Parathyroid adenoma (tissue), 2 donors: ENCODE data around the gene GAD2.

Experiments
- H2AFZ ChIP-seq: fragments of 300-600 bp; sonication (generic); one replicate; pipeline ENCODE4 v1.7.0; 2017; ENCODE audit warnings: antibody characterized with exemption, mild to moderate bottlenecking
- H3K27ac ChIP-seq: fragments of 300-600 bp; sonication (generic); one replicate; pipeline ENCODE4 v1.7.0; 2017
- H3K27me3 ChIP-seq: fragments of 300-600 bp; sonication (generic); one replicate; pipeline ENCODE4 v1.7.0; 2017; ENCODE audit warnings: low read length; ENCODE audit not compliant: control insufficient read depth, insufficient read depth
- H3K36me3 ChIP-seq: fragments of 300-600 bp; sonication (generic); one replicate; pipeline ENCODE4 v1.7.0; 2017; ENCODE audit warnings: low read length; ENCODE audit not compliant: control insufficient read depth, insufficient read depth
- H3K4me1 ChIP-seq: fragments of 300-600 bp; sonication (generic); one replicate; pipeline ENCODE4 v1.7.0; 2017; ENCODE audit warnings: control low read depth
- H3K4me2 ChIP-seq: fragments of 300-600 bp; sonication (generic); one replicate; pipeline ENCODE4 v1.7.0; 2017; ENCODE audit warnings: low read length
- H3K4me3 ChIP-seq: fragments of 300-600 bp; sonication (generic); one replicate; pipeline ENCODE4 v1.7.0; 2017; ENCODE audit warnings: low read depth, low read length
- H3K79me2 ChIP-seq: fragments of 300-600 bp; sonication (generic); one replicate; pipeline ENCODE4 v1.7.0; 2017; ENCODE audit warnings: control low read depth
- H3K9ac ChIP-seq: fragments of 300-600 bp; sonication (generic); one replicate; pipeline ENCODE4 v1.7.0; 2017; ENCODE audit warnings: mild to moderate bottlenecking
- H3K9me3 ChIP-seq: fragments of 300-600 bp; sonication (generic); one replicate; pipeline ENCODE4 v1.7.0; 2017; ENCODE audit warnings: low read length; ENCODE audit not compliant: control insufficient read depth
- TF ChIP-seq, protein P1 (sequence below): fragments of 300-600 bp; sonication (generic); IDR thresholded peaks from one replicate; pipeline ENCODE4 v1.7.0; 2017; ENCODE audit warnings: antibody characterized with exemption, mild to moderate bottlenecking
- donor health status: primary hyperparathyroidism.

The GAD2 gene

GRCh38 chr10:26214551-26215395 is 1.8 kb upstream of the GAD2 start:
- no peaks in the 10 kb centered on the region for H3K9me3 ChIP-seq
- H2AFZ ChIP-seq, result no peak overlapping the region
- no peak overlapping the region for H3K9ac ChIP-seq
- no peak overlapping the region for H3K4me3 ChIP-seq
- no peak overlapping the region for H3K27ac ChIP-seq
- TF ChIP-seq, protein P1, sequence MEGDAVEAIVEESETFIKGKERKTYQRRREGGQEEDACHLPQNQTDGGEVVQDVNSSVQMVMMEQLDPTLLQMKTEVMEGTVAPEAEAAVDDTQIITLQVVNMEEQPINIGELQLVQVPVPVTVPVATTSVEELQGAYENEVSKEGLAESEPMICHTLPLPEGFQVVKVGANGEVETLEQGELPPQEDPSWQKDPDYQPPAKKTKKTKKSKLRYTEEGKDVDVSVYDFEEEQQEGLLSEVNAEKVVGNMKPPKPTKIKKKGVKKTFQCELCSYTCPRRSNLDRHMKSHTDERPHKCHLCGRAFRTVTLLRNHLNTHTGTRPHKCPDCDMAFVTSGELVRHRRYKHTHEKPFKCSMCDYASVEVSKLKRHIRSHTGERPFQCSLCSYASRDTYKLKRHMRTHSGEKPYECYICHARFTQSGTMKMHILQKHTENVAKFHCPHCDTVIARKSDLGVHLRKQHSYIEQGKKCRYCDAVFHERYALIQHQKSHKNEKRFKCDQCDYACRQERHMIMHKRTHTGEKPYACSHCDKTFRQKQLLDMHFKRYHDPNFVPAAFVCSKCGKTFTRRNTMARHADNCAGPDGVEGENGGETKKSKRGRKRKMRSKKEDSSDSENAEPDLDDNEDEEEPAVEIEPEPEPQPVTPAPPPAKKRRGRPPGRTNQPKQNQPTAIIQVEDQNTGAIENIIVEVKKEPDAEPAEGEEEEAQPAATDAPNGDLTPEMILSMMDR, result no peak
- peak overlapping the region; percentile 26 for H3K4me2 ChIP-seq
- no peaks in the 10 kb centered on the region for H3K79me2 ChIP-seq
- no peaks in the 10 kb centered on the region for H3K4me1 ChIP-seq
- peaks cover 18% of the 10 kb centered on the region for H3K27me3 ChIP-seq
- no peaks in the 10 kb centered on the region for H3K36me3 ChIP-seq

DNA sequence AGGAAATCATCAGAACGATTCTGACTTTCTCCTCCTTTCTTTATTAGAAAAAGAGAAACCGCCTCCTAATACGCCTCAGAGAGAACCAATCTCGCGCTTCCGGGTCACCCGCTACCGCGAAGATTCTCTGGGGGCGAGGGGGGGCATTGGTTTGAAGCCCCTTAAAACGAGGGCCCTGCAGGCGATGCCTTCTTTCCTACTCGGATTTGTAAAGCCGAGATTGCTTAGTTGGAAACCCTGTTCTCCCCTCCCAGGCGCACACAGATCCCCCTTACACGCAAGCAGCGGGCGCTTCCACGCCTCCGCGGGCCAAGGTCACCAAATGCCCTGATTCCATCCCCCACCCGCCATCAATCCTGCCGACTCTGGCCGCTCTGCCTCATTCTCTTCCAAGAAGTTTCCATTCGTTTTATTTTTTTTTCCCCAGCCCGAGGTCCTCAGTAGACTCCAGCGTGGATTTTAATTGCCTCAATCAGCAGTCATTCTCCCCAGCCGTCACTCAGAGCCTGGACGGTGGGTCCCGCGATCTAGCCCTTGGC is 1.1 kb upstream of the GAD2 start:
- peak overlapping the region; percentile 26 for H3K4me2 ChIP-seq
- no peak overlapping the region for H3K27ac ChIP-seq
- H3K4me3 ChIP-seq, result no peak overlapping the region
- H3K4me1 ChIP-seq, result no peaks in the 10 kb centered on the region
- H3K79me2 ChIP-seq, result no peaks in the 10 kb centered on the region
- no peak overlapping the region for H3K9ac ChIP-seq
- H3K36me3 ChIP-seq, result no peaks in the 10 kb centered on the region
- H2AFZ ChIP-seq, result no peak overlapping the region
- TF ChIP-seq, protein P1, result no peak
- H3K9me3 ChIP-seq, result no peaks in the 10 kb centered on the region
- H3K27me3 ChIP-seq, result peaks cover 18% of the 10 kb centered on the region

- Histone ChIP-seq H2AFZ (no peak overlapping the region), H3K9me3 (no peaks in the 10 kb centered on the region), H3K4me2 (peak overlapping the region; percentile 55), H3K36me3 (no peaks in the 10 kb centered on the region), H3K79me2 (no peaks in the 10 kb centered on the region), H3K4me3 (no peak overlapping the region), H3K27me3 (peaks cover 18% of the 10 kb centered on the region), H3K27ac (no peak overlapping the region), H3K4me1 (no peaks in the 10 kb centered on the region), H3K9ac (no peak overlapping the region)
- TF ChIP-seq, protein P1, result no peak
Measured at GRCh38 chr10:26215935-26216584, 514 bp upstream of the GAD2 start.

DNA sequence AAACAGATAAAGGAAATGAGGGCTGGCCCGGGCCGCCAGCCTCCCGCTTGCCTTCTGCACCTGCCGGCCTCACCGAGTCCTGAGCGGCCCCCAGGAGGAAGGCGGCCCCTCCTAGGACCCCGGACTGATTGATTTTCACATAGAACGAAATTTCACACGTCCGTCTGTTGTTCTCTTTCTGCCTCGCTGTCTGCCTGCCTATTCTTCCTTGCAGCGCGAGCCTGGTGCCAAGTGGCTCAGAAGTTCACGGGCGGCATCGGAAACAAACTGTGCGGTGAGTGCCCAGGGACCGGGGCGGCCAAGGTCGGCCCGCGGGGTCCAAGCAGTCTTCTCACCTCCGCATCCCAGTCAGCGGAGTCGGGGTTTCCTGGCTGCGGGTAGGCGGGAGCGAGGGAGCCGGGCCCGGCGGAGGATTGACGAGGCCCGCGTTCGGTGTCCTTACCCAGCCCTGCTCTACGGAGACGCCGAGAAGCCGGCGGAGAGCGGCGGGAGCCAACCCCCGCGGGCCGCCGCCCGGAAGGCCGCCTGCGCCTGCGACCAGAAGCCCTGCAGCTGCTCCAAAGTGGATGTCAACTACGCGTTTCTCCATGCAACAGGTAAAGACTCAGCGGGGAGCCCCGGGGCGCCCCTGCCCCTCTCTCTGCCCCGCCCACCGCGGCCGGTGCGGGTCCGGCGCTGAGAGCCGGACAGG is 967 bp downstream of the GAD2 start:
- Histone ChIP-seq H3K9ac (no peak overlapping the region), H3K4me1 (no peaks in the 10 kb centered on the region), H2AFZ (peak overlapping the region; percentile 46), H3K27me3 (peaks cover 13% of the 10 kb centered on the region), H3K27ac (no peak overlapping the region), H3K36me3 (no peaks in the 10 kb centered on the region), H3K9me3 (no peaks in the 10 kb centered on the region), H3K4me2 (peak overlapping the region; percentile 19), H3K79me2 (no peaks in the 10 kb centered on the region), H3K4me3 (no peak overlapping the region)
- TF ChIP-seq, protein P1, result no peak
